ENCODE measurements around the gene TMEM125.

The TMEM125 gene

DNA sequence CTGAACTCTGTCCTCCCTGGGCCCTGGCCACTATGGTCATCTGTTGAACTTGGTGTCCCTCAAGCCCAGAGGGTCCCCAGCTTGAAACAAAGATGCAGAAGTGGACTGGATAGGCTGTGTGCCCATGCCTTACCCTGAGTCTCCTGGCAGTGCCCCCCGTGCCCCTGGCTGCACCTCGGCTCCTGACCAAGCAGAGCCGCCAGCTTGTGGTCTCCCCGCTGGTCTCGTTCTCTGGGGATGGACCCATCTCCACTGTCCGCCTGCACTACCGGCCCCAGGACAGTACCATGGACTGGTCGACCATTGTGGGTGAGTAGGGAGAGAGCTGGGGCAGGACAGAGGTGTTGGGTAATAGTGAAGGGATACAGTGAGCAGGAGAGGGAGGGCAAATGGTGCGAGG is 41.7 kb downstream of the TMEM125 start:
- no peaks in the 10 kb centered on the region for H4K20me1 ChIP-seq (ENCODE audit: control insufficient read depth, insufficient read depth, low read depth, low read length)
- no peaks in the 10 kb centered on the region for H3K9me3 ChIP-seq (ENCODE audit: control insufficient read depth, insufficient read depth, low read length)
- H3K27ac ChIP-seq (ENCODE audit: low read depth, low read length) = no peak overlapping the region
- no peak for TF ChIP-seq EZH2phosphoT487 (IDR thresholded peaks at IDR 0.05; ENCODE audit: borderline replicate concordance, low read length)
- TF ChIP-seq, protein P1, sequence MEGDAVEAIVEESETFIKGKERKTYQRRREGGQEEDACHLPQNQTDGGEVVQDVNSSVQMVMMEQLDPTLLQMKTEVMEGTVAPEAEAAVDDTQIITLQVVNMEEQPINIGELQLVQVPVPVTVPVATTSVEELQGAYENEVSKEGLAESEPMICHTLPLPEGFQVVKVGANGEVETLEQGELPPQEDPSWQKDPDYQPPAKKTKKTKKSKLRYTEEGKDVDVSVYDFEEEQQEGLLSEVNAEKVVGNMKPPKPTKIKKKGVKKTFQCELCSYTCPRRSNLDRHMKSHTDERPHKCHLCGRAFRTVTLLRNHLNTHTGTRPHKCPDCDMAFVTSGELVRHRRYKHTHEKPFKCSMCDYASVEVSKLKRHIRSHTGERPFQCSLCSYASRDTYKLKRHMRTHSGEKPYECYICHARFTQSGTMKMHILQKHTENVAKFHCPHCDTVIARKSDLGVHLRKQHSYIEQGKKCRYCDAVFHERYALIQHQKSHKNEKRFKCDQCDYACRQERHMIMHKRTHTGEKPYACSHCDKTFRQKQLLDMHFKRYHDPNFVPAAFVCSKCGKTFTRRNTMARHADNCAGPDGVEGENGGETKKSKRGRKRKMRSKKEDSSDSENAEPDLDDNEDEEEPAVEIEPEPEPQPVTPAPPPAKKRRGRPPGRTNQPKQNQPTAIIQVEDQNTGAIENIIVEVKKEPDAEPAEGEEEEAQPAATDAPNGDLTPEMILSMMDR (IDR thresholded peaks at IDR 0.05; ENCODE audit: low read depth, low read length, poor library complexity, severe bottlenecking) = no peak
- no peaks in the 10 kb centered on the region for H3K27me3 ChIP-seq (ENCODE audit: control insufficient read depth, low read length)
- H3K4me2 ChIP-seq (ENCODE audit: low read length) = no peak overlapping the region
- no peak overlapping the region for H3K4me3 ChIP-seq (ENCODE audit: low read length)
- no peaks in the 10 kb centered on the region for H3F3A ChIP-seq (ENCODE audit: control insufficient read depth, insufficient read depth)
- H3K9me2 ChIP-seq (replicated peaks; ENCODE audit: control insufficient read depth, low read length) = no peaks in the 10 kb centered on the region
- H3K79me2 ChIP-seq (ENCODE audit: control insufficient read depth, low read length) = no peaks in the 10 kb centered on the region
- H3K4me1 ChIP-seq (ENCODE audit: control insufficient read depth, low read length) = no peaks in the 10 kb centered on the region
- H3K36me3 ChIP-seq (ENCODE audit: control insufficient read depth, low read length) = no peaks in the 10 kb centered on the region

DNA sequence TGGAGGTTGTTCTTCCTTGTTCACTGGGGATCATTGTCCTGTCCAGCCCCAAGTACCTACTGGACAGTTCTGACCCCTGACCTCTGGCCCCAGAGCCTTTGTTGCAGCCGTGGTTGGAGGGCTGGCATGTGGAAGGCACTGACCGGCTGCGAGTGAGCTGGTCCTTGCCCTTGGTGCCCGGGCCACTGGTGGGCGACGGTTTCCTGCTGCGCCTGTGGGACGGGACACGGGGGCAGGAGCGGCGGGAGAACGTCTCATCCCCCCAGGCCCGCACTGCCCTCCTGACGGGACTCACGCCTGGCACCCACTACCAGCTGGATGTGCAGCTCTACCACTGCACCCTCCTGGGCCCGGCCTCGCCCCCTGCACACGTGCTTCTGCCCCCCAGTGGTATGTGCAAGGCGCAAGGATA is 42.4 kb downstream of the TMEM125 start:
- H3K9me3 ChIP-seq (ENCODE audit: control insufficient read depth, insufficient read depth, low read length) = no peaks in the 10 kb centered on the region
- no peaks in the 10 kb centered on the region for H3K9me2 ChIP-seq (replicated peaks; ENCODE audit: control insufficient read depth, low read length)
- no peaks in the 10 kb centered on the region for H3F3A ChIP-seq (ENCODE audit: control insufficient read depth, insufficient read depth)
- no peaks in the 10 kb centered on the region for H3K4me1 ChIP-seq (ENCODE audit: control insufficient read depth, low read length)
- no peaks in the 10 kb centered on the region for H3K36me3 ChIP-seq (ENCODE audit: control insufficient read depth, low read length)
- H3K79me2 ChIP-seq (ENCODE audit: control insufficient read depth, low read length) = no peaks in the 10 kb centered on the region
- no peaks in the 10 kb centered on the region for H3K27me3 ChIP-seq (ENCODE audit: control insufficient read depth, low read length)
- H3K4me2 ChIP-seq (ENCODE audit: low read length) = no peak overlapping the region
- no peaks in the 10 kb centered on the region for H4K20me1 ChIP-seq (ENCODE audit: control insufficient read depth, insufficient read depth, low read depth, low read length)
- no peak overlapping the region for H3K4me3 ChIP-seq (ENCODE audit: low read length)
- TF ChIP-seq, protein P1 (IDR thresholded peaks at IDR 0.05; ENCODE audit: low read depth, low read length, poor library complexity, severe bottlenecking) = no peak
- no peak for TF ChIP-seq EZH2phosphoT487 (IDR thresholded peaks at IDR 0.05; ENCODE audit: borderline replicate concordance, low read length)
- H3K27ac ChIP-seq (ENCODE audit: low read depth, low read length) = no peak overlapping the region

DNA sequence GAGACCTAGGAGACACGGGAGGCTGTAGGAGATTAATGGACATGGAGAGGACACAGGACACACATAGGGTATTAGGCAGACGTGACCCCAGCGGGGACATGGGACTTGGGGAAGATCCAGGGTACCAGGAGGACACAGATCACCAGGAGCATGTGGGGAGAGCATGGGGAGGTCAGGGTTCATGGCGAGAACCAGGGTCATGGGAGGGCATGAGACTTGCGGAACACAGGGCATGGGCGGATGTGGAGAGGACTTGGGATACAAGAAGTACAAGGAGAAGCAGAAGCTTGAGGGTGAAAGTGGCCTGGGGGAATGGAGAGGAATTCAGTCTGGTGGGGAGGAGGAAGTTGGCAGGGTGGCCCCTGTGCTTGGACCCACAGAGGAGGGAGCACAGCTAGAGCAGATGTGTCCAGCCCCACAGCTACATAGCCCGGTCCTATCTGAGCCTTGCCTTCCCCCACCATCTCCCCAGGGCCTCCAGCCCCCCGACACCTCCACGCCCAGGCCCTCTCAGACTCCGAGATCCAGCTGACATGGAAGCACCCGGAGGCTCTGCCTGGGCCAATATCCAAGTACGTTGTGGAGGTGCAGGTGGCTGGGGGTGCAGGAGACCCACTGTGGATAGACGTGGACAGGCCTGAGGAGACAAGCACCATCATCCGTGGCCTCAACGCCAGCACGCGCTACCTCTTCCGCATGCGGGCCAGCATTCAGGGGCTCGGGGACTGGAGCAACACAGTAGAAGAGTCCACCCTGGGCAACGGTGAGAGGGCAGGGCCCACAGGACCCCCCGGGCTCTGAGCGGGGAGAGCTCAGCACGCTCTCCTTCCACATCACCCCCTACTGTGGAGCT is 43.1 kb downstream of the TMEM125 start:
- H3K9me3 ChIP-seq (ENCODE audit: control insufficient read depth, insufficient read depth, low read length) = no peaks in the 10 kb centered on the region
- no peaks in the 10 kb centered on the region for H3F3A ChIP-seq (ENCODE audit: control insufficient read depth, insufficient read depth)
- no peaks in the 10 kb centered on the region for H3K4me1 ChIP-seq (ENCODE audit: control insufficient read depth, low read length)
- no peaks in the 10 kb centered on the region for H4K20me1 ChIP-seq (ENCODE audit: control insufficient read depth, insufficient read depth, low read depth, low read length)
- H3K27me3 ChIP-seq (ENCODE audit: control insufficient read depth, low read length) = no peaks in the 10 kb centered on the region
- no peak overlapping the region for H3K27ac ChIP-seq (ENCODE audit: low read depth, low read length)
- H3K4me3 ChIP-seq (ENCODE audit: low read length) = no peak overlapping the region
- no peaks in the 10 kb centered on the region for H3K36me3 ChIP-seq (ENCODE audit: control insufficient read depth, low read length)
- no peak overlapping the region for H3K4me2 ChIP-seq (ENCODE audit: low read length)
- no peak for TF ChIP-seq EZH2phosphoT487 (IDR thresholded peaks at IDR 0.05; ENCODE audit: borderline replicate concordance, low read length)
- TF ChIP-seq, protein P1 (IDR thresholded peaks at IDR 0.05; ENCODE audit: low read depth, low read length, poor library complexity, severe bottlenecking) = no peak
- no peaks in the 10 kb centered on the region for H3K79me2 ChIP-seq (ENCODE audit: control insufficient read depth, low read length)
- H3K9me2 ChIP-seq (replicated peaks; ENCODE audit: control insufficient read depth, low read length) = no peaks in the 10 kb centered on the region
